ENCODE data around the gene MGA. TPM values are rescaled to one million over a fixed set of nuclear protein-coding genes. Genes with fewer than 3 reads are reported as not detected.

Gene MGA
- total and polyA plus RNA-seq, 2 of the 8 experiments (the other 6 are each of a cell fraction or from before 2014, with no cell fraction given), result 7.6 to 53.2 TPM

DNA sequence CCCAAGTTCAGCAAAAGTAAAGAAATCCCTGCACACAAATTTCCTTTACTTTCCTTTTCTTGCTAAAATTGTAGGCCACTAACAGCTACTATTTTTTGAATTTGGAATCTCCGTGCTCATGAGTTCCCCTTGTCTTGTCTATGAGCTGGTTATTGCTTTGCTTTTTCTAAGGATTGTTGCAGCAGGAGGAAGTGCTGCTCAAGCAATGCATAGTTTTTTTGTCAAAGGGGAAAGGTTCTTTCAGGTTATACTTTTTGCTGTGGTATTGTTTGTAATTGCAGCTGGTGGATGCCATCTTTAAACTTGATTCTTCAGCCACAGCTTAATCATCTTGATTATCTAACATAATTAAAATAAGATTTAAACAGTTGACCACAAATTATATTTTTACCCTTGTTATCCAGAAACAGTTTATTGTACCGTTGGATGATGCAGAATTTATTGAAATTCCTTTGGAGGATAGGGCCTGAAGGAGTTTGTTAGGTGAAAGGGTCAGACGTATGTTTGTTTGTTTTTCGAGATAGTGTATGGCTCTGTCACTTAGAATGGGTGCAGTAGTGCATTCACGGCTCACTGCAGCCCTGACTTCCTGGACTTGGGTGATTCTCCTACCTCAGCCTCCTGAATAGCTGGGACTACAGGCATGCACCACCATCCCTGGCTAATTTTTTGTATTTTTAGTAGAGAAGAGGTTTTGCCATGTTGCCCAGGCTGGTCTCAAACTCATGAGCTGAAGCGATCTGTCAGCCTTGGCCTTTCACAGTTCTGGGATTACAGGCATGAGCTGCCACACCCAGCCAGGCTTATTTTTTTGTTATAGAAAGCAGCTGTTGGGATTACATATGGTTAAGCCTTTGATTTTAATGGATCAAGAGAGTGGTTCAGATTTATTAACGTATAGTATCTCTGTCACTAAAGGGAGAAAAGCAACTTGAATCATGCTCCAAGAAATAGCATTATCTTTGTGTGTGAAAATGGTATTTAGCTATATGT is 11.7 kb downstream of the MGA start:
- ChIA-PET POLR2A (ENCODE audit: partially characterized antibody) (interaction anchor here (1.1 kb wide), 2 partner anchors 9 to 16 kb away, joined by 3 read pairs; no protein-coding TSS in a partner anchor), CTCF (ENCODE audit: partially characterized antibody) (interaction anchor here (0.8 to 2.2 kb wide), 3 partner anchors 9 to 69 kb away, joined by 6 to 7 read pairs (median 6); no protein-coding TSS in a partner anchor)
- H3K4me1 ChIP-seq (replicated peaks in 1 of 4; ENCODE audit: control insufficient read depth in 3 of 4, insufficient read depth in 4 of 4, low read length in 3 of 4), result 0 out of 7 replicates have a peak, but pooled peaks cover 0 to 2% (median 0%) of the 10 kb centered on the region in 4 experiments
- no peak overlapping the region for H3K56ac ChIP-seq (replicated peaks; ENCODE audit: insufficient read length, low read depth, low read length)
- no peak overlapping the region for H2BK20ac ChIP-seq (ENCODE audit: low read length)
- H2BK15ac ChIP-seq (ENCODE audit: low read length), result no peak overlapping the region
- no peak for DNase-seq (ENCODE audit: low read depth in 1 of 2, low spot score in 2 of 2)
- no peaks in the 10 kb centered on the region for H3K27me3 ChIP-seq (replicated peaks in 1 of 4; ENCODE audit: control insufficient read depth in 3 of 4, extremely low read depth in 1 of 4, insufficient read depth in 3 of 4, low read length in 3 of 4)
- H3K23ac ChIP-seq (ENCODE audit: insufficient read length), result no peak overlapping the region
- TF ChIP-seq ZNF274 (IDR thresholded peaks at IDR 0.05; ENCODE audit: borderline replicate concordance, extremely low read depth, low read length), result no peak
- no peak for TF ChIP-seq EGR1 (IDR thresholded peaks at IDR 0.05; ENCODE audit: borderline replicate concordance, low read depth, low read length)
- TF ChIP-seq TAF7 (optimal IDR thresholded peaks at IDR 0.05; ENCODE audit: borderline replicate concordance, low read depth, low read length), result no peak
- TF ChIP-seq, protein P1, sequence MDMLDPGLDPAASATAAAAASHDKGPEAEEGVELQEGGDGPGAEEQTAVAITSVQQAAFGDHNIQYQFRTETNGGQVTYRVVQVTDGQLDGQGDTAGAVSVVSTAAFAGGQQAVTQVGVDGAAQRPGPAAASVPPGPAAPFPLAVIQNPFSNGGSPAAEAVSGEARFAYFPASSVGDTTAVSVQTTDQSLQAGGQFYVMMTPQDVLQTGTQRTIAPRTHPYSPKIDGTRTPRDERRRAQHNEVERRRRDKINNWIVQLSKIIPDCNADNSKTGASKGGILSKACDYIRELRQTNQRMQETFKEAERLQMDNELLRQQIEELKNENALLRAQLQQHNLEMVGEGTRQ (IDR thresholded peaks at IDR 0.05; ENCODE audit: low read length), result no peak
- no peak for TF ChIP-seq NANOG (IDR thresholded peaks at IDR 0.05; ENCODE audit: insufficient read depth, low read depth, low read length, poor library complexity, severe bottlenecking)
- no peak for TF ChIP-seq RAD21 (IDR thresholded peaks at IDR 0.05 in 1 of 2, conservative IDR thresholded peaks at IDR 0.05 in 1 of 2; ENCODE audit: low read depth in 2 of 2, low read length in 2 of 2)
- TF ChIP-seq, protein P2, sequence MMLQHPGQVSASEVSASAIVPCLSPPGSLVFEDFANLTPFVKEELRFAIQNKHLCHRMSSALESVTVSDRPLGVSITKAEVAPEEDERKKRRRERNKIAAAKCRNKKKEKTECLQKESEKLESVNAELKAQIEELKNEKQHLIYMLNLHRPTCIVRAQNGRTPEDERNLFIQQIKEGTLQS (IDR thresholded peaks at IDR 0.05; ENCODE audit: insufficient read depth, low read depth, low read length), result no peak
- no peak for TF ChIP-seq SIRT6 (IDR thresholded peaks at IDR 0.05; ENCODE audit: low read length)
- H2BK5ac ChIP-seq (ENCODE audit: low read depth, low read length), result no peak overlapping the region
- H4K5ac ChIP-seq (ENCODE audit: insufficient read length, low read depth, low read length), result no peak overlapping the region
- H3K36me3 ChIP-seq (ENCODE audit: control insufficient read depth in 2 of 4, insufficient read depth in 4 of 4, low read length in 3 of 4), result peaks cover 0 to 11% (median 5%) of the 10 kb centered on the region in 4 experiments; a peak in 4 of 8 replicates
- 89% methylated on average over 7 of the region's 7 CpGs; no CpG with 5 or more reads in 1 of the 2 experiments for WGBS, 2 experiments (ENCODE audit: extremely low coverage in 1 of 2, insufficient coverage in 1 of 2, insufficient read length in 1 of 2, insufficient replicate concordance in 2 of 2, low coverage in 1 of 2, low lambda C conversion rate in 2 of 2, missing lambda C conversion rate in 1 of 2)
- H3K18ac ChIP-seq (ENCODE audit: extremely low read depth, low read length), result no peak overlapping the region
- no peak overlapping the region for H3K14ac ChIP-seq (ENCODE audit: insufficient read length)
- H2BK120ac ChIP-seq (replicated peaks; ENCODE audit: low read depth, low read length), result no peak overlapping the region
- H2AK5ac ChIP-seq (ENCODE audit: low read depth, low read length), result no peak overlapping the region
- no peak overlapping the region for H3K4me2 ChIP-seq (ENCODE audit: insufficient read depth in 1 of 2, low read depth in 2 of 2, low read length in 2 of 2)
- no peak overlapping the region for H3K4ac ChIP-seq (replicated peaks; ENCODE audit: insufficient read length, low read depth, low read length)
- peaks cover 3% of the 10 kb centered on the region; the same call in 1 of the 2 replicates for H3K79me1 ChIP-seq (ENCODE audit: low read depth, low read length)
- no peak for FAIRE-seq
- peaks cover 1 to 2% of the 10 kb centered on the region in 2 experiments for H4K20me1 ChIP-seq (replicated peaks in 1 of 2; ENCODE audit: control insufficient read depth in 1 of 2, insufficient read depth in 2 of 2, low read length in 2 of 2)
- no peak overlapping the region for H4K8ac ChIP-seq (ENCODE audit: extremely low read depth, insufficient read depth, low read length)
- H3K9me3 ChIP-seq (ENCODE audit: insufficient read depth in 2 of 2, low read depth in 1 of 2, low read length in 1 of 2), result no peaks in the 10 kb centered on the region
- no peak overlapping the region for H3K9ac ChIP-seq (replicated peaks in 1 of 4; ENCODE audit: extremely low read depth in 1 of 4, low read depth in 3 of 4, low read length in 3 of 4)
- H4K91ac ChIP-seq (replicated peaks; ENCODE audit: insufficient read length, low read length), result no peak overlapping the region
- H3K79me2 ChIP-seq (ENCODE audit: control insufficient read depth in 1 of 2, insufficient read depth in 2 of 2, low read length in 2 of 2), result peaks cover 0 to 95% of the 10 kb centered on the region in 2 experiments; a peak in 3 of 4 replicates
- H3K4me3 ChIP-seq (ENCODE audit: extremely low read depth in 1 of 4, insufficient read depth in 2 of 4, low read depth in 3 of 4, low read length in 4 of 4), result no peak overlapping the region
- H3K27ac ChIP-seq (ENCODE audit: low read depth, low read length), result no peak overlapping the region
- H2BK12ac ChIP-seq (ENCODE audit: low read depth, low read length), result no peak overlapping the region
- H3K23me2 ChIP-seq (ENCODE audit: low read depth, low read length), result no peaks in the 10 kb centered on the region
- no peak overlapping the region for H2AFZ ChIP-seq (ENCODE audit: low read length)

Measured in H1 (cell line).